DMS53 (cell line): Measurements from ENCODE around the gene ASTN1.
"Not testable (repeated sequence)": the region's sequence is repeated elsewhere in the genome, so short reads cannot be mapped to it uniquely, and the experiment has no call there.

Source experiments
- DNase-seq: peaks from one replicate; lab custom pipeline; 2025; lab: John Stamatoyannopoulos, UW

The ASTN1 gene

DNA sequence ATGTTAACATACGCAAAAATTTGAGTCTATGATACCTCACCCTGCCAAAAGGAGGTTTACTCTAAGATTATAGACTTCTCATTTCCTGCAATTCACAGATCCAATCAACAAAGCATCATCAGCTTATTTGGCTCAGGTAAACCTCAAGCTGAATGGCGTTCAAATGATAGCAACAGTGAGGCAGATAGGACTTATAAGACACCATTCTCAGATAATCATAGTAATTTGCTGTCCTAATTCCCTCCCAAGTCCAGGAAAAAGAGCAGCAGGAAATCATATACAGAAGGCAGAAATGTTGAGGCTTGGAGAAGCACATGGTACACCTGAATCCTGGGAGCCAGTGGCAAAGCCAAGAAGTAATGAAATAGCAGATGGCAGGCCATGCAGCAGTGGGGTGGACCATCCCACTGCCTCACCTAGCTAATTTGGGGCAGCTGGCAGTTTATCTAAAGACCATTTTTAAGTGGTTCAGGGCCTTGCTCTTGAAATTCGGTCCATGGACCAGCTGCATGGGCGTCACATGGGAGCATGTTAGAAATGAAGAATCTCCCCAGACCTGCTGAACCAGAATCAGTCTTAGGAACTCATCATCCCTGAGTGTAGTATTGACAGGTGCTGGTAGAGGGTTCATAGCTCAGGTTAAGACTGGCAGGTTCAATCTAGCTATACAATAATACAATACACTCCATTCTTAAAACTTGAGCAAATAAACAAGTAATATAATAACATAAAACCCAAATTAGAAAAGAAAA is 57.7 kb downstream of the ASTN1 start:
- DNase-seq = peak; percentile 65

DNA sequence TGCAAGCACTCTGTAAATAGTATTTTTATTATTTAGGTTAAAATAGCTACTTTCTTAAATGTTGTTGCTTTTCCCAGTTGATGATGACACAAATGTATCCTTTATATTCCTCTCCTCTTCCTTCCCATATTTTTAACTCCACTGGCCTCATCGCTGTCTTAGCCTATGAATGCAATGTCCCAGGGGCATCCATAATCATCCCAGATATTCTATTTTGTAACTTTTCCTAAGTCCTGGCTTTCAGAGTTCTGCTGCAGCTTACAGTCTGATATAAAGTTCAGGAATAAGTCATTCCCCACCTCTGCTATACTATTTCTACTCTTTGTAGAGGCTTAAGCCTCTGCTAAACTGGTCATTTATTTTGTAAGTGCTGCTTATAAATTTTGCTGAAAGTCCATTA is 58.3 kb downstream of the ASTN1 start:
- no peak for DNase-seq

DNA sequence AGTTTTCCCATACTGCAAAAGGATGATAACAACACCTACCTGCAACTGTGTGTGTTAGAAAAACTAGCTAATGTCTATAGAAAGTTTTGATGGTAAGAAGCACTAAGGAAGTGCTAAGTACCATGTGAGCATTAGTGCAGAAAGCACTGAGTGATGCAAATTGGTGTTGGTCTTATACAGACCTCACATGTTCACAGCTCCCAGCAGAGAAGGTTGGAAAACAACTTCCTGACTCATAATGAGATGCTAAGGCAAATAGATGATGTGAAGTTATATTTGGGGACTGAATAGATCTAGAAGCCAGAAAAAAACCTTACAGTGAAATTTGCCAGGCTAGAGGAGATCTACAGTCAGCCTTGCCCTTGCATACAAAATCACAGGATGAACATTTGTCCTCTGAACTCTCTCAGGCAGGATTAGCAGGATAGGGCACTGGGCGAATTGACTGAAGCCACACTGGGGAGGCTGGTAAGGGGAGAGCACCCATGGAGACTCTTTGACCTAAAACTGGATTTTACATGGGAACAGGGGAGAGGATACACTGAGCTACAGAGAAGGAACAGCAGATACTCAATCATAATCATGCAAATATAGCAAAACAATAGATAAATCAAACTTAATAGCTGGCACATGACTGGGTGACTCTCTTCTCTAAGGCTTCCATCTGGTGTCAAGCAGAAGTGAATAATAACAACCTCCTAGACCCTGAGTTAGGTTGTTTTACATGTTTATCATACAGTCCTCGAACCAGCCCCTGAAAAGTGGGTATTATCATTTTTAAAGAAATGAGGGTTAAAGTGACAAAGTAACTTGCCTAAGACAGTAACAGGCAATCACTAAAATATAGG is 61.3 kb downstream of the ASTN1 start:
- no peak for DNase-seq

DNA sequence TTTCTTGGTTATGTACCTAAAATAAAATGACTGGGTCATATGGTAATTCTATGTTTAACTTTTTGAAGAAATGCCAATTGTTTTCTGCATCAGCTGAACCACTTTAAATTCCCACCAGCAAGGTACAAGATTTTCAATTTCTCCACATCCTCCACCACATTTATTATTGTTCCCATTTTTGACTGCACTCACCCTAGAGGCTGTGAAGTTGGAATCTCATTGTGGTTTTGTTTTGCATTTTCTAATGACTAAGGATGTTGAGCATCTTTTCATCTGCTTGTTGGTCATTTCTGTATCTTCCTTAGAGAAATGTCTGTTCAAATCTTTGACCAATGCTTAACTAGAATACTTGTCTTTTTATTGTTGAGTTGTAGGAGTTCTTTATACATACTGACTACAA is 72.5 kb downstream of the ASTN1 start:
- no peak for DNase-seq

DNA sequence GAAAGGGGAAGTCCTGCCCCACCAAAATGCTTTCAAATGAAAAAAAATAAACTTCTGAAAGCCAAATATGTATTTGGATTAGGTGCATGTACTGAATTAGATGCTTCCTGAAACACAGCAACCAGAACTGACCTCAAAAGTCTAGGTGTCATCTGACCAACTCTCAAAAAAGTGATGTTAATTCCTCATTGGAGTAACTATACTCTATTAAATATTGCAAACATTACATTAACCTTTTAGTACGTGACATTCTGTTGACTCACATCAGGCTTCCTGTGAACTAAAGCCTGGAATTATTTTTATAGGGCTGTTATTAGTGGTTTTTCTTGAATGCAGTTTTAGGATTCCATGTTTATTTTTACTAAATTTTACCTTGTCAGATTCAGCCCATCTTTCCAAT is 73.5 kb downstream of the ASTN1 start:
- DNase-seq = no peak

DNA sequence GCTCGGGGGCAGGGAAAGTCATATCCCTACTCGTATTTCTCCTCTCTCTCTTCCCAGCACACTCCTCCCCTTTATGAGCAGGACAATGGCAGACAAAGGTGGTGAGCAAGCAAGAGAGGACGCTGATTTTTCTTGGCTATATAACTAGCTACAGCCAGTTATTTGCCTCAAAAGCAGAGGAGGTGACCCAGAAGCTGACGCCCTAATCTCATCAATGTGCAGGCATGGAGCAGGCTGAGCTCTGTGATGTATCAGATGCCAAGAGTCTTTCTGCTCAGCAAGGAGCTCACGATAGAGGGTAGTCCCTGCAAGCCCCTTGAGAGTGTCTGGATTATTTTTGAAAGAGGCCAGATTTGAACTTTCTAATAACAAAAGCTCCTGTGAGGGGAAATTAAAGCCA is 75.5 kb downstream of the ASTN1 start:
- no peak for DNase-seq

DNA sequence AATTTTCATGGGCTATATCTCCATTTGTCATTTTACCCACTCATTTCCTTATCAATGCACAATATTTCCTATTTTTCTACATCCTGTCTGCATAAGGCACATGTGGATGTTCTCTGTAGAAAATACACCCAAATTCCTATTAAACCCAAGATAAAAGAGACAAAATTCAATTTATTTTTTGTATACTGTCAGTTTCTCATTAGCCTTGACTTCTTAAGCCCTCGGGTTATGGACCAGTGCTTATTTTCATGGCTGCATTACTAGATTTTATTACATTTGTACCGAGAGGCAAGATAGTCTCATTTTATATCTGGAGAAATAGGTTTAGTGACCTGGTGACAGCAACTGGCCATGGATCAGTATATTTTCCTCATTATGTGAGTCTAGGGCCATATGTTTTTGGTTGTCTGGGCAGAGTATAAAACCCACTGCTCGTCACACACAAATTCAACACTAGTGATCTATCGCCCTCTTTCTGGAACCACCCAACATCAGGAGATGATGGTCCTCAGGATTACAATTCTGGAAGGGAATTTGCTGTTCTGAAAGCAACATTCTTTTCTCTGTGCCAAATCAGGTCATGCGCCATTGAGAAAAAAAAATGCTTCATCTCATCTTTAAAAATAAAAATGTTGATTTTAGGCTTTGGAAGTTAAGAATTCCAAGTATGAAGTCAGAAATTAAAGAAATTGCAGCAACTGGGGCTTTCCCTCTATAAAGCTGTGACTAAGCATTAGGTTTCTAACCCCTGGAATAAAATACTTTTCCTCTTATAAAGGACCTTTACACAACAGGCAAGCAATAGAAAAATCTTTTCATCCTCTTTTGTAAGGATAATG is 81.4 kb downstream of the ASTN1 start:
- no peak for DNase-seq

DNA sequence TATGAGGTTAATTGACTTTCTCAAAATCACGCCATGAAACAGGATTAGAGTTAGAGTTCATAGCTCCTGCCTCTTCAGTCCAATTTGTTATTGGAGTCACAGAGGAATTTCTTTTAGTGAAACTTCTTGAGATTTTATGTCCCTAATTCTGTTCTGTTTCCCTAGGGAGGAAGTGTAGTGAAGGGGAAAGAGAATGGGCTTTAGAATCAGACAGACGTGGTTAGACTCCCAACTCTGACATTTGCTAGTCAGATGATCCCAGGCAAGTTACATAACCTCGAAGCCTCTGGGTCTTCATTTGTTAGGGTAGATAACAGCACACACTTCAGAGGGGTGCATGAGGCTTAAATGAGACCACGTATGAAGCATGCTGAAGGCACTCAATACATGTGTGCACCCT is 83.9 kb downstream of the ASTN1 start:
- DNase-seq = no peak

DNA sequence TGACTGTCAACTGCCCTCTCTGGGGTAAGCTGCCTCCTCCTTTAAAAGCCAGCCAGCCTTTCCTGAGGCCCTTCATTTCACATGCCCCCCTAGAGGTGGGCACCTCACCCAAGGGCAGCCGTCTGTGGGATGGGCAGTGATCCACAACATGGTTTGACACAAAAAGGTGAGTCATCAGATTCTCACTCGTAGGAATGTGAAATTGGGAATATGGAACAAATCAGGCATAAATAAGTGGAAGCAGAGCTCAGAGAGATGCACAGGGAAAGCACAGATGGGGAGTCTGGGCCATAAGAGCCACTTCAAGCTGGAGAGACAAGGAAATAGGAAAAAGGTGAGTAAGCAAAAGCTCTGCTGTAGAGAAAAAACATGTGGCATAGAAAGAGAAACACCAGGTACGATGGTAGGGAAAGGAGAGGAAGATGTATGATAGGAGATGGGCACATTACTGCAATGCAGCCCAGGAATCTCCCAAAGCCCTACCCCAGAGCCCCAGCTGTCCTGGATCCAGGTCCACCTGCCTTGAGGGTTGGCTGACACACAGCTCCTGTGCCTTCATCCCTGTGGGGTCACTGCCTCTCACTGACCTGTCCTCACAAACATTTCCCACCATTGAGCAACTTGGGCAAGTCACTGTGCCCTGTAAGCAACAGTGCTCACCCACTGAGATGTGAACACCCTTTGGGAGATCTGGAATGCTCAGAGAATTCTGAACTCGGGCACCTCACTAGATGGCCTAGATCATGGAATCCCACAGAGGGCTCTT is 86.6 kb downstream of the ASTN1 start:
- DNase-seq = peak; percentile 23

DNA sequence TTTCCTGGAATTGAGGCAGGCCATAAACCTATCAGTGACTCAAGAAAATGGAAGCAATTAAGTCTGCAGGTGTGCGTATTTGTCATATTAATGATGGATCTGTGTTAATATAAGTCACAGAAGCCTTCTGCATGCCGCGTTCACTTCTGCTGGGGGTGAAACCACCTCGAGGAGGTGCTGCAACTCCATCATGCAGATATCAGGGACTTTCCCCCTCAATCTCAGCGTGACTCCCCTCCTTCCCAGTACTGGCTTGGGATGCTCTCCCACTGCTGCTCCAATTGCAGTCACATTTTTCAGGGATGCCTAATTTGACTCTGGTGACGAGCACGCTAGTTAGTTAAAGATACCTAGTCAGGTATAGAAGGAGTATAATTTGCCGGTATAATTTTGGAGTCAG is 87.5 kb downstream of the ASTN1 start:
- no peak for DNase-seq

DNA sequence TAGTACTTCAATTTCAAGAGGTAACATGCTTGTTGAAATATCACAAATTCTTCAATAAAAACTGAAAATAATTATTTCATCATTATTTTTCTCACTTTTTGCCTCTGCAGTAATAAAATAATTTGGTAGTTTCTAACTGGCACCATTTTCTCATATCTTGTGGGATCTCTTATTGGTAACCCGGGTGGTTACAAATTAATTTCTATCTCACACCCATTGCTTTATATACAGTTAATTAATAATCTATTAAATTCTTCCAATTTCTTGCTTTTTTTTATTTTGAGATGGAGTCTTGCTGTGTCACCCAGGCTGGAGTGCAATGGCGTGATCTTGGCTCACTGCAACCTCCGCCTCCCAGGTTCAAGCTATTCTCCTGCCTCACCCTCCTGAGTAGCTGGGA is 89.7 kb downstream of the ASTN1 start:
- DNase-seq = not testable (repeated sequence)

DNA sequence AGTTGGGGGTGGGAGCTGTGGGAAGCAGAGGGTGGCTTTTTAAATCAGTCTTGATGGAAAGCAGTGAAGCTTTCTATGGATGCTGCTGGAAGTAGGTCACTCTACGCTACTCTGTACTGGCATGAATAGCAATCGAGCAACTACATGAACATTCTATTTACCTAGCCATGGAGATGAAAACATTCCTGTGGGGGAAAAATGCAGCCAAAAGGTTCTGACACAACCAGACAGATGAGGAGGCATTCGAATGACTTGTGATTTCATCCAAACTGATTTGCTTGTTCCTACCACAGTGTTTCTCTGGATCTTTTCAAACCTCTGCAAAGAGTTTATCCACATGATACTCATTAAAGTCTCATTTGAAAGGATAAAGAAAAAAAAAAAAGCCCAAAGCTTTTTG is 95.0 kb downstream of the ASTN1 start:
- DNase-seq = no peak

DNA sequence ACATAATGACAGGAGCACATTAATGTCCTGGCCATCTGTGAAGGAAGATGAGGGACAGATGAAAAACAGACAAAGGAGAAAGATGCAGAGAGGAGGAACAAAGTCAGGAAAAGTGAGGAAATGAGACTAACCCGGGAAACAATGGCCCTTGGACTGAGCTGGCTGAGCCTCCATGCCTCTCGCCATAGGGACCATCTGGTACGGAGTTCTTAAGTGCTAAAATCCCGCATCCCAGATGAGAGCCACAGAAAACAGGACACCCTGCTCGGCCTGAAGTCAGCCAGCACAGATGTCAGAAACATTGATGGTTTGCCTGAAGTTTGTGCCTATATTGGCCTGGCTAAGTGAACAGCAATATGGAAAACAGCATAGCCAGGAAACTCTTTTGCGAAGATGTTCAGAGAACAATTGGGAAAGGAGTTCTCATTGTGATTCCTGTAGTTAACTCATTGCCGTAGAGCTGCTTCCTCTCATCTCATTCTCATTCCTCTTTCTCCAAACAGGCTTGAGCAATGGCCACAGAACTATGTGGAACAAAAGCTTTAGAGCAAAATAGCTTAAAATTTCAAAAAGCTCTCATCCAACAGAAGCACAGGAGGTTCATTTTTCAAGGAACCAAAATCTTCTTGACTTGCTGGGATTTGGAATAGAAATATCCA is 96.6 kb downstream of the ASTN1 start:
- DNase-seq = no peak

DNA sequence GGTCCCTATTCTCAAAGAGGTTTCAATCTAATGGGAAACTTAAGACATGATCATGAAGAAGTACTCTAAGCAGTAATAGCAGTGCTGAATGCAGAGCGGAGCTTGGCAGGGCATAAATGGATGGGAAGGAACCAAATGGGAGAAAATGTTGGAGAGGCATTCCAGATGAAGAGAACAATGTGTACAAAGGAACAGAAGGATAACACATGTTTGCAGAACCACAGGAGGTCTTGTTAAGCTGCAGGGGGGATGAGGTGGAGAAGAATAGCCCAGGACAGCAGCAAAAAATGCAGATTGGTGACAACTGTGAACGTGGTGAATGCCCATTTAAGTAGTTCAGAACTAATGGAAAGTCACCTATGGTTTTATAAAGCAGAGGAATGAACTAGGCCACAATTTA is 99.1 kb downstream of the ASTN1 start:
- DNase-seq = no peak

DNA sequence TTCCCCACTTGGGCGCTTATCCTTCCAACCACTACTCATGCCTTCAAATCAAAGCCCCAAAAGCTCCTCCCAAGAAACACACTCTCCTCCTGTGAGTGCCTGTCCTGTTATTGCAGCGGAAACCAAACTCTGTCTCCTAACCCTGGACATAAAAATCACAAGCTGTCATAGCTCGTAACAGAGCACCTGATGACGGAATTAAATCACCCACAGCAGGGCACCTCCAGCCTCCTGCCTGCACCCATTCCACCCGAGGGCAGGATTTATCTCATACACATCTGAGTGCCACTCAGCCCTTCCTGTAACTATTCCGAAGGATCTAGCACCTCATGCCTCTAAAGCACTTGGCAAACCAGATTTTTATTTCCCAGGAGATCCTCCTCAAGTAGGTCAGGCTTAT is 100.9 kb downstream of the ASTN1 start:
- DNase-seq = no peak

DNA sequence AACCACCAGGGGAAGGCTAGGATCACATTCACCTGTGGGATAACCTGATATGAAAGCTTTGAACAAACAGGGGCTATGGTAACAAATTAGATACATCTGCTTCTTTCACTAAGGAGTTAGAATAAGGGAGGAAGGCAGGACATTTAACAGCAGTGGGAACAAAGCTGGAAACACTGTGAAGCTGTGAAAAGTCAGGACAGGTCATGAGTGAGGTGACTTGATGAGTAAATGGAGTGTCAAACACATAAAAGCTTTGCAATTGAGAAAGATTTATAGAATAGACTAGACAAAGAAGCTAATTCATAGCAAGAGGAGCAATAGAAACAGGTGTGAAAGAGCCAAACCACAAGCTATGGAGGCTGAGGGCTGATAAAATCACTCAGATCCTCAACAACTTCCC is 110.0 kb downstream of the ASTN1 start:
- DNase-seq = no peak

DNA sequence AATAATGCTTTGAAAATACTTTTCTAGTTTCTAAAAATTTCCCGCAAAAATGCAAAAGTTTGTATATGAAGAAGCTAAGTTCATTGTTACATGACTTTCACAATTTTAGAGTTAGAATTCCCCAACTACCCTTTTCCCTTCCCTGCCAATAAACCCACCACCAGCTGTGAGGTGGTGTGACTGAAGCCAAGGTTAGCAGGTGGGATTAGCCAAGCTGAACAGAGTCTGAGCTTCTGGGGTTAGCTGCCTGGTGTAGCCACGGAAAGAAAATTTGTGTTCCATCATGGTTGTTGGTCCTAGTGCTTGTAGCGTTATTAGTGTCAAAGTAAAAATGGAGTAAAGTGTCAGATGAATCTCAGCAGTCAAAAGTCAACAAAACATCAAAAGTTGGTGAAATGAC is 110.9 kb downstream of the ASTN1 start:
- no peak for DNase-seq

DNA sequence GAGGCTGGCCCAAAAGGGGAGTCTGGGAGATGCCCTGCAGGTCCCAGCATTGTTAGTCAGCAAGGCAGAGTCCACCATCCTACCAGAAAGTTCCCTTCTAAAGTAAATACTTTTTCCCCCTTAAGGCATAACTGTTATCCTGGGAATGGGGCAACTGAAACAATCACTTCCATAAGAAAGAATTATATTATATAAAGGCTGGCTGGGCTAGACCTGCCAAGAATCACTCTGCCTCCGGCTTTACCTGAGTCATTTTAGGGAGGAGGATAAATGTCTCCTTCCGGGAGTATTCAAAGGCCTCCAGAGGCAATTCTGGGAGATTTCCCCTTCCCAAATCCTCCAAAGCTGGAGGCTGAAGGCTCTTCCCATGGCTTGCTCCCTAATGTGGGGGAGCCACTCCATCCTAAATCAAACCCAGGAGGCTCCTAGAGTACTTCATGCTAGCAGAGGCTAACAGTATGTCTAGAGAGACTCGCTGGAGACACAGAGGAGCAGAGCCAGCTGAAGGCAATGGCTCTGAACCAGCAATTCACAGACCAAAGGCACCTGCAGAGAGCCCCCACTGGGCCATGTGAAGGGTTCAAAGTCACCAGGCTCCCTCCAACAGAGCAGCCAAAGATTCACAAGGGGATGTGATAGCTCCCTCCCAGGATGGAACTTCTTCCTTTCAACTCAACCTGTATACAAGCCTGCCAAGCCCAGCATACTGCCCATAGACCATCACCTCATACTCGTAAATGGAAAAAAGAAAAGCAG is 116.0 kb downstream of the ASTN1 start:
- no peak for DNase-seq

DNA sequence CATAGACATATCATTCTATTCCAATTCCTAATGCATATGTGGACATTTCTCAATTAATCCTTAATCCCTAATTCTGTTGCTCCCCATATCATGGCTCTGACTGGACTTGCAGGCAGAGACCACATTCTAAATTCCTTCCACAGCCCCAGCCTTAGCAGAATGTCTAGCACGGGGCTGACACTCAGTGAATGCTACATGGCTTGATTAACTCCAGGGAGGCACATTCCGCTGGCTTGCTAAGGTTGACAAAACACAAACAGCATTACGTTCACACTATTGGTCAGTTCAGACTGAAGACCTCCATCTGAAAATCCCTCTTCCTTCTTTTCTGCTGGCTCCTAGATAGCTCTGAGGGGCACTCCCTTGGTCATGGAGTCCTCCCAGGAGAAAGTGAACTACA is 119.4 kb downstream of the ASTN1 start:
- DNase-seq = no peak

DNA sequence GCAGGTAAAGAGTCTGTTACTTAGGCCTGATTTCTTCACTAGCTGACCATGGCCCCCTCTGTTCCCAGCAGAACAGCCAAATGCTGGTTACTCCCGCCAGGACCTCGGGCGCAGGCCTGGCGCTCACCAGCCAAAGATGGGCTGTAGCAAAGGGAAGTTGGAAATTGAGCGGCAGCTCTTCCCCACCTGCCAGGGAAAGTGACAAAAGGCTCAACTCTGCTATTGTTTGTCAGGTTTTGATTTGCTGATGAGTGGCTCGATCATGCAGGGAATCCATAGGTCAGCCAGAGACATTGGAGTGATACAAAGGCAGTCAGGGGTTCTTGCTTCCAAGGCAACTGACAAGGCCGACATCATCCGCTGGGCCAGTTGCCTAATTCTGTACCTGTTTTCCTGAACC is 120.1 kb downstream of the ASTN1 start:
- DNase-seq = no peak

DNA sequence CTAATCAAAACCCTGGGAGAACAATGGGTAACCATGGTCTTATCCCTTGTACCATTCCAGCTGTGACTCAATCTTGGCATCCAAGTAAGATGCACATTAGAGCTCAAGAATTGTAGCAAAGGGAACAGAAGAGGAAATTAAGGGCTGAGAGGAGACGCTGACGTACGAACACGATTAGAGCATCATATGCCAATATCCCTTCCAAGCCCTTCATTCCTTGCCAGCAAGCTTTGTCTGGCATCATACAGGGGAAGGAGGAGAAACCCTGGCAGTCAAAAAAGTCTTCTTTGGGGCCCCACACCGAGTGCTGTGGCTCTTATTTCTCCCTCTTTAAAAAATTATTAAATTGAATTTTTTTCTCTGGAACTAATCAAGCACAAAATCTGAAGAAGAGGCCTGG is 120.9 kb downstream of the ASTN1 start:
- DNase-seq = no peak
